ENCODE measurements around the gene TMBIM1.

TMBIM1 gene

DNA sequence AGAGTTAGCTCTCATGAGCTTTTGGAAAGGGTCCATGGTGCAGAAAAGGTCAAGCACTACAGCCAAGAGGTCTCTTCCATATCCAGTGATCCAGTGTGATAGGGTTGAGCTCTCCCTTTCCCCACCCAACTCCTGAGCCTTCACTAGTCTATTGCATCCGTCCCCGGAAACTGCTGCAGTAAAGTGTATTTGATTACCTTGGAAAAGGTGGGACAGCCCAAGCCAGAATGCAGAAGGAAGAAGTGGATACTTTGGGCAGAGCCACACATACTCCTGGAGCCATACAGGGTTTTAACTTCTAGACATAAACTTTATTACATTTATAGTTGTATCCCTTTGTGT is 18.4 kb downstream of the TMBIM1 start:
- no peak for TF ChIP-seq TAF1 (IDR thresholded peaks at IDR 0.05; ENCODE audit: borderline replicate concordance, insufficient read depth, low read length)
- no peak for TF ChIP-seq FOXP2 (optimal IDR thresholded peaks at IDR 0.05; ENCODE audit: borderline replicate concordance, extremely low read depth, extremely low read length, insufficient read depth)
- TF ChIP-seq SIN3A (IDR thresholded peaks at IDR 0.05; ENCODE audit: borderline replicate concordance, insufficient read depth, low read length): no peak
- no peak for TF ChIP-seq POLR2AphosphoS5 (IDR thresholded peaks at IDR 0.05; ENCODE audit: low read depth, low read length)

DNA sequence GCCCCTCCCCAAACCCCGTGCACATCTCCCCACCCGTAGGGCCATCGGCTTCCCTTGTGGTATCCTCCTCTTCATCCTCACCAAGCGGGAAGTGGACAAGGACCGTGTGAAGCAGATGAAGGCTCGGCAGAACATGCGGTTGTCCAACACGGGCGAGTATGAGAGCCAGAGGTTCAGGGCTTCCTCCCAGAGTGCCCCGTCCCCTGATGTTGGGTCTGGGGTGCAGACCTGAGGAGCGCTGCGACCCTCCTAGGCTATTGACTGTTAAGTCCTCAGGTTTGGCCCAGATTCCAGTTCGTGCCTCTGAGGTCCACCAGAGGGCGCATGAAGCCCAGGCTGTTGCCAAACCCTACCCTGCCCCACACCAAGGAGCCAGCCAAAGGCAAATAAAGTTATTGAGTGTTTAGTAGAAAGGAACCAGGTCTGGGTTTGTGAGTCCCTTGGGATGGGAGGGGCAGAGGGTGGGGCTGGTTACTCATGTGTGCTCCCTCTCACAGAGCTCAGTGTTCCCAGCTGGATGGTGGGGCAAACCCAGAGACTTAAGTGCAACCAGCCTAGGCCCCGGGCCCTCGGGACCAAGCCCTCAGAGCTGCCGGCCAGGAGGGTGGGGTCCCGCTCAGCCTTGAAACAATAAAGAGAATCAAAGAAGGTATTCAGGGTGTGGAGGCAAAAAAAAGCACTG is 19.6 kb downstream of the TMBIM1 start:
- TF ChIP-seq TAF1 (IDR thresholded peaks at IDR 0.05; ENCODE audit: borderline replicate concordance, insufficient read depth, low read length) (no peak), POLR2AphosphoS5 (IDR thresholded peaks at IDR 0.05; ENCODE audit: low read depth, low read length) (no peak), REST (IDR thresholded peaks at IDR 0.05; ENCODE audit: insufficient read depth in 1 of 2, low read depth in 2 of 2, low read length in 2 of 2) (no peak), FOXP2 (optimal IDR thresholded peaks at IDR 0.05; ENCODE audit: borderline replicate concordance, extremely low read depth, extremely low read length, insufficient read depth) (no peak), SIN3A (IDR thresholded peaks at IDR 0.05; ENCODE audit: borderline replicate concordance, insufficient read depth, low read length) (no peak)

- TF ChIP-seq FOXP2 (optimal IDR thresholded peaks at IDR 0.05; ENCODE audit: borderline replicate concordance, extremely low read depth, extremely low read length, insufficient read depth) (no peak), REST (IDR thresholded peaks at IDR 0.05; ENCODE audit: insufficient read depth in 1 of 2, low read depth in 2 of 2, low read length in 2 of 2) (no peak), TAF1 (IDR thresholded peaks at IDR 0.05; ENCODE audit: borderline replicate concordance, insufficient read depth, low read length) (no peak), POLR2AphosphoS5 (IDR thresholded peaks at IDR 0.05; ENCODE audit: low read depth, low read length) (no peak), SIN3A (IDR thresholded peaks at IDR 0.05; ENCODE audit: borderline replicate concordance, insufficient read depth, low read length) (no peak)
Measured at GRCh38 chr2:218271865-218272530, 20.3 kb downstream of the TMBIM1 start.

DNA sequence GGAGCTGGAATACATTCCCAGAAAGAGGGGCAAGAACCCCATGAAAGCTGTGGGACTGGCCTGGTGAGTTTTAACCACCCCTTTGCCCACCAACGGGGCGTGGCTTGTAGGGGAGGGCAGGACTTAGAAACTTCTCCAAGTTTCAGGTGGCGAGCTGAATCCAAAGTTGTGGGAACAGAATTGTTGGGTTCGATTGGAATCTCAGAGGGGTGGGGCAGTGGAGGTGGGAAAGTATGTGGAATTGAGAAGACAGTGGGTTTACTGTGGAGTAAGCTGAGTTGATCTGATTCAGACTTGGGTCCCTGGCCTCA is 20.9 kb downstream of the TMBIM1 start:
- TF ChIP-seq TAF1 (IDR thresholded peaks at IDR 0.05; ENCODE audit: borderline replicate concordance, insufficient read depth, low read length) (no peak), SIN3A (IDR thresholded peaks at IDR 0.05; ENCODE audit: borderline replicate concordance, insufficient read depth, low read length) (no peak), REST (IDR thresholded peaks at IDR 0.05; ENCODE audit: insufficient read depth in 1 of 2, low read depth in 2 of 2, low read length in 2 of 2) (no peak), POLR2AphosphoS5 (IDR thresholded peaks at IDR 0.05; ENCODE audit: low read depth, low read length) (no peak), FOXP2 (optimal IDR thresholded peaks at IDR 0.05; ENCODE audit: borderline replicate concordance, extremely low read depth, extremely low read length, insufficient read depth) (no peak)

DNA sequence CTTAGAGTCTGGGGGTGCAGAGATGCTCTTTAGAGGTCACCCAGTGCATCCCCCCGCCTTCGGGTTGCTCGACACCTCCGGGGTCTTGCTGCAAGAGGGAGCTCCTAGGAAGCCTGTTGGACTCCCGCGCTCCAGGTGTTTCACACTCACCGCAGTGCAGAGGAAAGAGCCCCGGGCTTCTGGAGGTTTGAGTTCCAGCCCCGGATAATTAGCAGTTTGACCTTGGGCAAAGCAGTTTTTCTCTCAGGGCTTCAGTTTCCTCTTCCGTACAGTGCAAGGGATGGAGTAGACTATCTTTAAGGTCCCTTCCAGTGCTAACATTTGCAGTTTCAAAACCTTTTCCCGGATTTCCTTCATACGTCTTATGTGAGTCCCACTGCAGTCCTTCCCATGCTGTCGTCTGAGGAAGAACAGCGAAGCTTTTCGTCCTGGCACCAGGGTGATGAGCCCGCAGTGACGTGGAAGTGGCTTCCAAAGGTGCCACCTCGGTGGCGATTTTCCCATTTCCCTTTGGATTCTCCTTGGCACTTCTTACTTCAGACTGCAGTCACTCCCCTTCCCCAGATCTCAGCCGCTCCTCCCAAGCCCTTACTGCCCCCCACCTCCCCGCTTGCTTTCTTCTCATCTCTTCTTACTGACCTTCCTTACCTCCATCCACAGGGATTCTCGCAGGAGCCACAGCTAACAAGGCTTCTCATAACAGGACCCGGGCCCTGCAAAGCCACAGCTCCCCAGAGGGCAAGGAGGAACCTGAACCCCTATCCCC is 21.4 kb downstream of the TMBIM1 start:
- TF ChIP-seq SIN3A (IDR thresholded peaks at IDR 0.05; ENCODE audit: borderline replicate concordance, insufficient read depth, low read length) (no peak), FOXP2 (optimal IDR thresholded peaks at IDR 0.05; ENCODE audit: borderline replicate concordance, extremely low read depth, extremely low read length, insufficient read depth) (no peak), TAF1 (IDR thresholded peaks at IDR 0.05; ENCODE audit: borderline replicate concordance, insufficient read depth, low read length) (no peak), POLR2AphosphoS5 (IDR thresholded peaks at IDR 0.05; ENCODE audit: low read depth, low read length) (no peak), REST (IDR thresholded peaks at IDR 0.05; ENCODE audit: insufficient read depth in 1 of 2, low read depth in 2 of 2, low read length in 2 of 2) (no peak)

Data from PFSK-1 (cell line).